T-helper 17 cell (primary cell): ENCODE results near the gene C1S. TPM values are rescaled to one million over a fixed set of nuclear protein-coding genes. Genes with fewer than 3 reads are reported as not detected.

ENCODE experiments used
- ATAC-seq: fragments of 150-1000 bp; cut with Tn5 transposase; 2 replicates; pipeline ENCODE4 v1.10.0; 2021; ENCODE audit warnings: mild to moderate bottlenecking, moderate library complexity
- DNase-seq, 3 donors: peaks; one replicate each; pipeline versions ENCODE4 v3.0.0 to v3.0.0-alpha.2; 2020 to 2021
- H3K9me3 ChIP-seq: one replicate; pipeline ENCODE4 v1.7.0; 2013; ENCODE audit warnings: low read length, mild to moderate bottlenecking; ENCODE audit not compliant: control insufficient read depth, poor library complexity, severe bottlenecking
- H3K27ac Mint-ChIP-seq: one replicate; pipeline ENCODE4 v1.8.0; 2022; ENCODE audit warnings: mild to moderate bottlenecking, moderate library complexity, mixed read lengths
- H3K27me3 Mint-ChIP-seq: one replicate; pipeline ENCODE4 v1.8.0; 2022; ENCODE audit warnings: mixed read lengths
- H3K36me3 Mint-ChIP-seq: one replicate; pipeline ENCODE4 v1.8.0; 2022; ENCODE audit warnings: low read depth, mixed read lengths
- H3K4me1 Mint-ChIP-seq: one replicate; pipeline ENCODE4 v1.8.0; 2022; ENCODE audit warnings: mild to moderate bottlenecking, mixed read lengths
- H3K4me3 Mint-ChIP-seq: one replicate; pipeline ENCODE4 v1.8.0; 2022; ENCODE audit warnings: mild to moderate bottlenecking, moderate library complexity, mixed read lengths
- total RNA-seq, 4 donors: library from RNA in 2 of 4; stranded (reverse) in 2 of 4; gene quantifications; one replicate each; pipeline ENCODE4 v1.2.3 and lab custom pipeline; 2022 to 2026

Gene C1S
- total RNA-seq, 2 donors from 2014 or later: 2.9 to 3.0 TPM

GRCh38 chr12:7116916-7117315 lies 56.4 kb downstream of the C1S start:
- no peak overlapping the region for H3K4me3 Mint-ChIP-seq
- no peaks in the 10 kb centered on the region for H3K9me3 ChIP-seq
- H3K27me3 Mint-ChIP-seq: no peaks in the 10 kb centered on the region
- DNase-seq (no peak), ATAC-seq (no peak)
- H3K4me1 Mint-ChIP-seq: peaks cover 17% of the 10 kb centered on the region
- H3K36me3 Mint-ChIP-seq: peaks cover 5% of the 10 kb centered on the region
- H3K27ac Mint-ChIP-seq: no peak overlapping the region

- Mint-ChIP-seq H3K36me3 (peaks cover 5% of the 10 kb centered on the region), H3K4me3 (no peak overlapping the region), H3K4me1 (peaks cover 17% of the 10 kb centered on the region), H3K27me3 (no peaks in the 10 kb centered on the region), H3K27ac (no peak overlapping the region)
- H3K9me3 ChIP-seq: no peaks in the 10 kb centered on the region
- no peak for DNase-seq
- ATAC-seq: no peak
Observed at GRCh38 chr12:7117670-7118069, 57.2 kb downstream of the C1S start.

- DNase-seq (no peak), ATAC-seq (no peak)
- Mint-ChIP-seq H3K36me3 (peaks cover 5% of the 10 kb centered on the region), H3K27ac (no peak overlapping the region), H3K4me1 (peaks cover 13% of the 10 kb centered on the region), H3K4me3 (no peak overlapping the region), H3K27me3 (no peaks in the 10 kb centered on the region)
- H3K9me3 ChIP-seq: no peaks in the 10 kb centered on the region
Observed at GRCh38 chr12:7118881-7119280, 58.4 kb downstream of the C1S start.

GRCh38 chr12:7120166-7120565 lies 59.6 kb downstream of the C1S start:
- Mint-ChIP-seq H3K27me3 (no peaks in the 10 kb centered on the region), H3K4me3 (no peak overlapping the region), H3K27ac (no peak overlapping the region), H3K36me3 (peaks cover 4% of the 10 kb centered on the region), H3K4me1 (peaks cover 11% of the 10 kb centered on the region)
- no peaks in the 10 kb centered on the region for H3K9me3 ChIP-seq
- ATAC-seq (no peak), DNase-seq (no peak)

Other genes starting within 250 kb of the C1S start
- gene GPR162, start 238.9 kb upstream of the C1S start, total RNA-seq: under 1 TPM in 1 of 2 donors, not detected in 1; 0.63 TPM
- 1 to 10 TPM in 1 of 2 donors, under 1 TPM in 1; 0.97 to 1.3 TPM for gene P3H3, start 232.3 kb upstream of the C1S start, total RNA-seq
- gene GNB3, start 219.8 kb upstream of the C1S start, total RNA-seq: under 1 TPM; 0.26 to 0.45 TPM
- gene CDCA3, start 209.4 kb upstream of the C1S start, total RNA-seq: under 1 TPM; 0.65 to 0.87 TPM
- gene USP5, start 208.6 kb upstream of the C1S start, total RNA-seq: 10 to 100 TPM; 65.7 to 76.1 TPM
- gene TPI1, start 193.2 kb upstream of the C1S start, total RNA-seq: 100 to 1,000 TPM; 140 to 144 TPM
- 1 to 10 TPM; 6.7 to 8.7 TPM for gene SPSB2, start 187.4 kb upstream of the C1S start, total RNA-seq
- 10 to 100 TPM in 1 of 2 donors, 1 to 10 TPM in 1; 7.3 to 13.4 TPM for gene LRRC23, start 155.9 kb upstream of the C1S start, total RNA-seq
- 10 to 100 TPM; 80.2 to 80.7 TPM for gene ENO2, start 146.1 kb upstream of the C1S start, total RNA-seq
- 10 to 100 TPM; 24.1 to 28.9 TPM for gene ATN1, start 132.8 kb upstream of the C1S start, total RNA-seq
- gene RNU7-1, start 116.9 kb upstream of the C1S start, total RNA-seq: not detected
- gene C12orf57, start 116.7 kb upstream of the C1S start, total RNA-seq: 100 to 1,000 TPM; 192 to 226 TPM
- 100 to 1,000 TPM; 115 to 177 TPM for gene PTPN6, start 109.4 kb upstream of the C1S start, total RNA-seq
- 100 to 1,000 TPM; 145 to 150 TPM for gene PHB2, start 90.1 kb upstream of the C1S start, total RNA-seq
- gene EMG1, start 89.8 kb upstream of the C1S start, total RNA-seq: 10 to 100 TPM; 36.2 to 36.9 TPM
- 10 to 100 TPM; 34.3 to 45.2 TPM for gene LPCAT3, start 42.2 kb upstream of the C1S start, total RNA-seq
- 1 to 10 TPM; 3.4 to 7.2 TPM for gene C1R, start 31.7 kb downstream of the C1S start, total RNA-seq
- 10 to 100 TPM; 21.4 to 27.2 TPM for gene C1RL, start 48.5 kb downstream of the C1S start, total RNA-seq
- not detected for gene RBP5, start 68.2 kb downstream of the C1S start, total RNA-seq
- gene CLSTN3, start 69.7 kb downstream of the C1S start, total RNA-seq: 10 to 100 TPM; 45.8 to 62.6 TPM
- gene PEX5, start 129.0 kb downstream of the C1S start, total RNA-seq: 10 to 100 TPM; 13.1 to 14.6 TPM
- not detected for gene ACSM4, start 243.4 kb downstream of the C1S start, total RNA-seq